GM23248 (cell line): ENCODE data around the gene NTN5.

Source experiments
- EZH2 ChIP-seq: fragments of 200-600 bp; sonication (generic); IDR thresholded peaks from 2 replicates; pipeline ENCODE4 v1.6.1; 2018; ENCODE audit warnings: antibody characterized with exemption, mild to moderate bottlenecking; ENCODE audit not compliant: insufficient read depth, poor library complexity, severe bottlenecking
- EZH2phosphoT487 ChIP-seq: fragments of 200-600 bp; sonication (generic); IDR thresholded peaks from 2 replicates; pipeline ENCODE4 v1.6.1; 2018; ENCODE audit warnings: antibody characterized with exemption, moderate library complexity, mild to moderate bottlenecking, low read depth; ENCODE audit not compliant: insufficient read depth

DNA sequence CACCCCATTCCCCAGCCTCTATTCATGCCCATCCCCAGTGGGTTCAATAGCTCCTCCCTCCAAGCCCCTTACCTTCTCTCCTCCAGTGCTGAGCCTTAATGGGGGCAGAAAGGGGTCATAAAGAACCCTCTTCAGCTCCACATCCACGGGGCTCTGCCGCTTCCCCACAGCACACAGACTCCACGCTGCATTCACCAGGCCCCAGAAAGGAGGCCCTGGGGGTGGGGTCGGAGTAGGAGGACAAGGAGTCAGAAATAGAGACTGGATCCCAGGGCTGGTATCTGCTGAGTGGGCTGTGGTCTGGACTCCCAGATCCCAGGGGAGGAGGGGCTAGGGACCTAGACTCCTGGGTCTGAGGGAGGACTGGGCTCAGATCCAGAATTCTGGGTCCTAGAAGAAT lies 28.5 kb downstream of the NTN5 start:
- TF ChIP-seq EZH2 (no peak), EZH2phosphoT487 (no peak)
